HL-60 (cell line): ENCODE measurements around the gene GSC.

ENCODE experiments used
- POLR2AphosphoS5 ChIP-seq: IDR thresholded peaks from 2 replicates; pipeline ENCODE4 v1.6.1; 2012; ENCODE audit warnings: low read depth
- TF ChIP-seq, protein P1 (sequence below): IDR thresholded peaks from one replicate; pipeline ENCODE4 v1.5.1; 2011; ENCODE audit warnings: low read length, control low read depth, inconsistent platforms; ENCODE audit not compliant: insufficient read depth

DNA sequence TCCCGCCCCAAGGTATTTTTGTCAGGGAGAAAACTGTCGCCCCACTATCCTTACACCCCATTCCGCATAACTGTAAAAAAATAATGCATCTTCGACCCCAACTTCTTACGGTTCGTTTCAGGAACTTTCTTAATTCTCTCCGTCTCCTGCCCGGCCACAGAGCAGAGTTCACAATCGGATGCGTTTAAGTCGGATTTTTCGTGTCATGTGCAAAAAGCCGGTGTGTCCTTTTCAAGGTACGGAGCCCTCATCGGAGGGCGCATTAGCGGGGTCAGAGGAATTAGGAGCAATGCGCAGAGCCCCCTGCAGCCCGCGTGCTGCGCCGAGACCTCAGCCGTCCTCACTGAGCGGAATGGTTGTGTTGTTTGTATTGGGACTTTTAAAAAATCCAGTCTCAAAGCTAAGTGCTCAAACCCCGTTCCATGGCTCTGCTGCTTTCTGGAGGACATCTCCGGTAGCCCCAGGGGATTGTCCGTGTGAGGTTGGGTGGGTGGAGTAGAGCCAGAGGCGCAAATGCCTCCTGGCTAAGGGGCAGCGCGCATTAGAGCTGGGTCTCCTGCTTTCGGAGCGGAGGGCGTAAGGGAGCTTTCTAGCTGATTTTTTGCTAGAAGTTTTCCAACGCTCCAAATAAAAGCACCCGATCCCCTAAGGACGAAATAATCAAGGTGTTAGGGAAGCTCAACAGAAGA is 3.9 kb upstream of the GSC start:
- TF ChIP-seq, protein P1, sequence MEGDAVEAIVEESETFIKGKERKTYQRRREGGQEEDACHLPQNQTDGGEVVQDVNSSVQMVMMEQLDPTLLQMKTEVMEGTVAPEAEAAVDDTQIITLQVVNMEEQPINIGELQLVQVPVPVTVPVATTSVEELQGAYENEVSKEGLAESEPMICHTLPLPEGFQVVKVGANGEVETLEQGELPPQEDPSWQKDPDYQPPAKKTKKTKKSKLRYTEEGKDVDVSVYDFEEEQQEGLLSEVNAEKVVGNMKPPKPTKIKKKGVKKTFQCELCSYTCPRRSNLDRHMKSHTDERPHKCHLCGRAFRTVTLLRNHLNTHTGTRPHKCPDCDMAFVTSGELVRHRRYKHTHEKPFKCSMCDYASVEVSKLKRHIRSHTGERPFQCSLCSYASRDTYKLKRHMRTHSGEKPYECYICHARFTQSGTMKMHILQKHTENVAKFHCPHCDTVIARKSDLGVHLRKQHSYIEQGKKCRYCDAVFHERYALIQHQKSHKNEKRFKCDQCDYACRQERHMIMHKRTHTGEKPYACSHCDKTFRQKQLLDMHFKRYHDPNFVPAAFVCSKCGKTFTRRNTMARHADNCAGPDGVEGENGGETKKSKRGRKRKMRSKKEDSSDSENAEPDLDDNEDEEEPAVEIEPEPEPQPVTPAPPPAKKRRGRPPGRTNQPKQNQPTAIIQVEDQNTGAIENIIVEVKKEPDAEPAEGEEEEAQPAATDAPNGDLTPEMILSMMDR, result no peak
- TF ChIP-seq POLR2AphosphoS5, result no peak
